HG02763 (cell line): ENCODE results near the gene STIM1.
"Not testable (repeated sequence)": the region's sequence is repeated elsewhere in the genome, so short reads cannot be mapped to it uniquely, and the experiment has no call there.

Experiments used
- ATAC-seq: cut with Tn5 transposase; IDR thresholded peaks from one replicate; pipeline ENCODE4 v1.9.1; 2021; ENCODE audit warnings: mild to moderate bottlenecking, moderate library complexity; ENCODE audit not compliant: unreplicated experiment

Gene STIM1

DNA sequence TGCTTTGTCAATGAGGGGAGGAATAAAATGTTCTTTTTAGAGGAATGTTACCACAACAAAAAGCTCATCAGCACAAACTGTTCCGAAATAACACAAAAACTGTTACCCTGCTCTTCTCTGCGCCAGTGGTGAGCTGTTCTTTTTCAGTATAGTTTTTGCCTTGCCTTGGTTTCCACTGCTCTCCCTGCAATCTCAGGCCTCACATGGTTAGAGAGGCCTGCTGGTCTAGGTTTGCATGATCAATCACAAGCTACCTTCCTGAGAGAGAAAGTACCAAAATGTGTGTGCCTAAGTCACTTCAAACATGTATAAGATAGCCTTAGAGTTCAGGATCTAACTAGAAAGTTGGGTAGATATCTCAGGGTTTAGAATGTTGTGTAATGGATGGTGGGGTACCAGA is 114.6 kb downstream of the STIM1 start:
- no peak for ATAC-seq

- ATAC-seq: no peak
These were observed 116.4 kb downstream of the STIM1 start for GRCh38 chr11:3971756-3972404.

DNA sequence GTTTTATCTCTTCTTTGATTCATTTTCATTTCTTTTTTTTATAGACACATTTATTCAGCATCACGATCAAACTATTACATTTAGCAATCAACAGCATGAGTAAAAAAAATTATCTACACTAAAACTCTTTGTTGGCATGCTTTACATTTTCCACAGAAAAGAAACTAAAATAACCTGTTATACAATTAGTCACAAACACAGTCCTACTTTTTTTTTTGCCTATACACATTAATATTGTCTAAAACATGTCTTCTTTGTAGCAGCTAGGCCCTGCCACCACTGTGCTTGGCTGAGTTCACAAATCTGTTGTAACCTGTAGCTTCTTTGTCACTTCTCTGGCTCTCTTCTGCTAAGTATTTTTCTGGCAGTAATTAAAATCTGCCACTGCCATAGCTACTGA is 117.0 kb downstream of the STIM1 start:
- ATAC-seq: no peak

DNA sequence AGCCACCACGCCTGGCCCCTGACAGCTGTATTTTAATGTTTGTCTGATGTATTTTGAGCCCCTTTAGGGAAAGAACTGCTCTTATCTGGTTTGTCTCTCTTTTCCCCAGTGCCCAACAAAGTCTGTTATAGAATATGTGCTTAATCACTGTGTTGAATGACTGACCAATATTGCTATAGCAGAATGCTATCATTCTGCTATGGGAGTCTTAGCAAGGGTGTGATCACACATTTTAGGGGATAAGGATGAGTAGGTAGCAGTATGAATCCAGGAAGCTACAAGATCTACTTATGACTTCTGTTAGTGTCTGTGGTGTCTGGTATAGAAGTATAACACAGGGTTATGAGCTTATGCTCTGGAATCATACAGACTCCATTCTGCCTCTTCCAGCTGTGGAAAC is 121.6 kb downstream of the STIM1 start:
- ATAC-seq: no peak

- no peak for ATAC-seq
These were observed 125.7 kb downstream of the STIM1 start for GRCh38 chr11:3981084-3981633.

DNA sequence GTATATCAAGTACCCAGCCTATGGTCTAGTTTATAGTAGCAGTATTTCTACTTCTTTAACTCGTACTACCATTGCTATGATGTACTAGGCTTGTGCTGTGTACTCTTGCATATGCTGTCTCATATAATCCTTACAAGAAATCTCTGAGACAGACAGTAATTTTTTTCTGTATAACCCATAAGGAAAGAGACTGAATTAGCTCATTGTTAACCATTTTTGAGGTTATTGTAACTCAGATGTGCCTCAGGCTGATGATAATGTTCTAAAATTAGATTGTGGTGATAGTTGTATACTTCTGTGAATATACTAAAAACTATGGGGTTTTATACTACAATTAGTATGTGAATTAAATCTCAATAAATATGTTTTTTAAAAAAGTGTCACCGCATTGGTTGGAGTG is 127.0 kb downstream of the STIM1 start:
- no peak for ATAC-seq

- no peak for ATAC-seq
These were observed 127.6 kb downstream of the STIM1 start for GRCh38 chr11:3983101-3983500.

DNA sequence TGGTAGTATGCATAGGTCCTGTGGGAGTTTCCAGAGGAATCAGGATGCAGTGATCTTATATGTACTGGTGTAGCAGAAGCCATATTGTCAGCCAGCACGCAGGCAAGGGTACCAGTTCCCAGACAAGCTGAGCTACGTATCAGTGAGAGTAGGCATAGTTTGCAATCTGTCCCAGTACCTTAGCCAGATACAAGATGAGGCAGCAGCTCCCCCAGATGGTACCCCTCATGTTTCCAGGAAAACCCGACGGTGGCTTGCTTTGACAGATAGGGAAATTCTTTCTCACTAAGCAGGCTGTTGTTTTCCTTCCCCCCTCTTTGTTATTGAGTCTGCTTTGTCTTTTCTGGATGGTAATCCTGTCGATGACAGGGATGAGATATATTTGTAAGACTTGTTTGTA is 129.4 kb downstream of the STIM1 start:
- no peak for ATAC-seq

- no peak for ATAC-seq
These were observed 130.2 kb downstream of the STIM1 start for GRCh38 chr11:3985631-3986030.

- ATAC-seq: no peak
These were observed 130.8 kb downstream of the STIM1 start for GRCh38 chr11:3986301-3986700.

DNA sequence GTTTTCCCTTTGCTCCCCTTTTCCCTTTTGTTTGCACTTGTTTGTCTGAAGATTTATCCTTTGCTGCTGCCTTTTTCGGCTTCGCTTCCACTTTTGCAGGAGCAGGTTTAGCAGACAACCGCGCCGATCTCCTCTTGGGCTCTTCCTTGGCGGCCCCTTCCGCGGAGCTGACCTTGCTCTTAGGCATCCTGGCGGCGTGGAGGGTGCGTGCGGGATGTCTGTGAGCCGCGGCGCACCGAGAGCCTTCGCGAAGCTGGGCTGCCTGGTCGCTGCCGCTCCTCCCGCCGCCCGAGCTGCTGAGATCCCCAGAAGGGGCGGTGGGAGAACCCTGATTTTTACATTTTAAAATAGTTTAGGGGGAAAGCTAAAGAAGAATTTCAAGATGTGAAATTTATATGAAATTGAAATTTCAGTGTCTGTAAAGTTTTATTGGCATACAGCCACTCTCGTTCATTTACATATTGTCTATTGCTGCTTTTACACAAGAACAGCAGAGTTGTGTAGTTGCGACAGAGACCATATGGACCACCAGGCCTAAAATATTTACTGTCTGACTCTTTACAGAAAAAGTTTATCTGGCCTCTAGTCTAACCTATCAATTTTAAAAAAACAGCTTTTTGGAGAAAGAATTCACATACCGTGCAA is 133.9 kb downstream of the STIM1 start:
- no peak for ATAC-seq

- ATAC-seq: no peak
These were observed 134.4 kb downstream of the STIM1 start for GRCh38 chr11:3989921-3990290.

DNA sequence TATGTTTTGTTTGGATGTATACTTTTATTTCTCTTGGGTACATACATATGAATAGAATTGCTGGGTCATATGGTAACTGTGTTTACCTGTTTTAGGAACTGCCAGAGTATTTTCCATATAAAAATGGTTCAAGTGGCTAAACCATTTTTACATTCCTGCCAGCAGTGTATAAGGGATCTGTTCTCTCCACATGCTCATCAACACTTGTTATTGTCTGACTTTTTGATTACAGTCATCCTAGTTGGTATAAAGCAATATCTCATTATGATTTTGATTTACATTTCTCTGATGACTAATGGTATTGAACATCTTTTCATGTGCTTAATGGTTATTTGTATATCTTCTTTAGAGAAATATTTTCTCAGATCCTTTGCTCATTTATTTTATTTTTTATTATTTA is 134.9 kb downstream of the STIM1 start:
- no peak for ATAC-seq

DNA sequence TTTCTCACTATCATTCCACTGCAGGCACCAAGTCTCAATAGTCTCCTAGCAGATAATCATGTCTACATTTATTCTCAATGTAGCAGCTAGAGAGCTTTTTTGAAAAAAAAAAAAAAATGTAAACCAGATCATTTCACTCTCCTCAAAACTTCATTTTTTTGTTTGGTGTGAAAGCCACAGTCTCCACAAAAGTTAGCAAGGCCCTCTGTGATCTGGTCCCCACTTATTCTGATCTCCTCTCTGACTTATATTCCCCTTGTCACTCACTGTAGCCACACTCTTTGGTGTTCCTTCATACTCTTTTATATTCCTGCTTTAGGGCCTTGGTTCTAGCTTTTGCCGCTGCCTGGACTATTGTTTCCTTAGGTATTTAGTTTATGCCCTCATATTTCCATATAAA is 137.5 kb downstream of the STIM1 start:
- ATAC-seq: no peak

DNA sequence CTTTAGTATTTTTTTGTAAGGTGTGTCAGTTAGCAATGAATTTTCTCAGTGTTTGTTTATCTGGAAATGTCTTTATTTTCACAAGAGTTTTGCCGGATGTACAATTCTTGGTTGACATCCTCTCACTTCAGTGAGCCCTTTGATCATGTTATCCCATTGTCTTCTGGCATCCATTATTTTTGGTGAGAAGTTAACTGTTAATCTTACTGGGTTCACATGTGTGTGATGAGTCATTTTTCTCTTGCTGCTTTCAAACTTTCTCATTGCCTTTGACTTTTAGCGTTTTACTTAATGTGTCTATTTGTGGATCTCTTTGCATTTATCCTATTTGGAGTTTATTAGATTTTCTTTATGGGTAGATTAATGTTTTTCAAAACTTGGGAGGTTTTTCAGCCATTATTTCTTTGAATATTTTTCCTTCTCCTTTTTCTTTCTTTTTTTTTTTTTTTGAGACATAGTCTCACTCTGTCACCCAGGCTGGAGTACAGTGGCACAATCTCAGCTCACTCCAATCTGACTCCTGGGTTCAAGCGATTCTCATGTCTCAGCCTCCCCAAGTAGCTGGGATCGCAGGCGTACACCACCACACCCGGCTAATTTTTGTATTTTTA is 138.7 kb downstream of the STIM1 start:
- no peak for ATAC-seq

DNA sequence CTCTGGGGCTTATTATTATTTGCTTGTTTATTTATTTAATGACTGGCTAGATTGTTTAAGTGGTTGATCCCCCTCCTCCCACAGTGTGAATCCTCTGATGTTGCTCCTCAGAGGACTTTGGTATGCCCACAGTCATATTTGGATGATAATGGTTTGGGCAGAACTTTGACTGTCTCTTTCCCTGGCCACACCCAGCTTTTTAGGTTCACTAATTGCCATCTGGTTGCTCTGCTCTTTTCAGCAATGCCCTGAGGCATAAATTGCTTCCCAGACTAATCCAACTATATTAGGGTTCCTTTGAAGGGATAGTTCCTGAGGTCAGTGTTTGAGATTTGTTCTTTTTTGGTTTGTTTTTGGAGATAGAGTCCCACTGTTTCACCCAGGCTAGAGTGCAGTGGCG is 139.8 kb downstream of the STIM1 start:
- no peak for ATAC-seq

GRCh38 chr11:3995949-3996554 is 140.6 kb downstream of the STIM1 start:
- no peak for ATAC-seq

GRCh38 chr11:3996651-3997050 is 141.2 kb downstream of the STIM1 start:
- no peak for ATAC-seq

- not testable (repeated sequence) for ATAC-seq
These were observed 149.3 kb downstream of the STIM1 start for GRCh38 chr11:4004753-4005152.

GRCh38 chr11:4006946-4007680 is 151.6 kb downstream of the STIM1 start:
- no peak for ATAC-seq

GRCh38 chr11:4008116-4008515 is 152.7 kb downstream of the STIM1 start:
- no peak for ATAC-seq
